NCI-H1092 treated with DMSO at 0.1 percent for 48 hours (cell line): ENCODE measurements around the gene STRADB.
"Not testable (repeated sequence)": the region's sequence is repeated elsewhere in the genome, so short reads cannot be mapped to it uniquely, and the experiment has no call there.

Experiments
- DNase-seq: peaks from one replicate; lab custom pipeline; 2025; lab: John Stamatoyannopoulos, UW

STRADB gene

DNA sequence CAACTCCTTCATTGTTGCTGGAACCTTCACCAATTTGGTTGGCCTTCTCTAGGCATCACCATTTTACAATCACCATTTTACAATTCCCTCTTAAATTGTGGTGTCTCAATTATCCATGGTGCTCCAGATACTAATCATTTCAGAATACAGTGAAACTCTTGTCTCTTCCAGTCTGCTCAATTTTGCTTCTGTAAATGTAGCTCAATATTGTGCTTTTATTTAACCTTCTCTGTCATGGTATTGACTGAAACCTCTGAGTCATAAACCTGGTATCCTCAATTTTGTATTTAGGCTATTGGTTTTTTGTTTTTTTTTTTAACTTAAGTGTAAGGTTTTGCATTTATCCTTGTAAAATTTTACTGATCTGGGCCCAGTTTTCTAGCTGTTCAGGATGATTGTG is 16.1 kb downstream of the STRADB start:
- no peak for DNase-seq

DNA sequence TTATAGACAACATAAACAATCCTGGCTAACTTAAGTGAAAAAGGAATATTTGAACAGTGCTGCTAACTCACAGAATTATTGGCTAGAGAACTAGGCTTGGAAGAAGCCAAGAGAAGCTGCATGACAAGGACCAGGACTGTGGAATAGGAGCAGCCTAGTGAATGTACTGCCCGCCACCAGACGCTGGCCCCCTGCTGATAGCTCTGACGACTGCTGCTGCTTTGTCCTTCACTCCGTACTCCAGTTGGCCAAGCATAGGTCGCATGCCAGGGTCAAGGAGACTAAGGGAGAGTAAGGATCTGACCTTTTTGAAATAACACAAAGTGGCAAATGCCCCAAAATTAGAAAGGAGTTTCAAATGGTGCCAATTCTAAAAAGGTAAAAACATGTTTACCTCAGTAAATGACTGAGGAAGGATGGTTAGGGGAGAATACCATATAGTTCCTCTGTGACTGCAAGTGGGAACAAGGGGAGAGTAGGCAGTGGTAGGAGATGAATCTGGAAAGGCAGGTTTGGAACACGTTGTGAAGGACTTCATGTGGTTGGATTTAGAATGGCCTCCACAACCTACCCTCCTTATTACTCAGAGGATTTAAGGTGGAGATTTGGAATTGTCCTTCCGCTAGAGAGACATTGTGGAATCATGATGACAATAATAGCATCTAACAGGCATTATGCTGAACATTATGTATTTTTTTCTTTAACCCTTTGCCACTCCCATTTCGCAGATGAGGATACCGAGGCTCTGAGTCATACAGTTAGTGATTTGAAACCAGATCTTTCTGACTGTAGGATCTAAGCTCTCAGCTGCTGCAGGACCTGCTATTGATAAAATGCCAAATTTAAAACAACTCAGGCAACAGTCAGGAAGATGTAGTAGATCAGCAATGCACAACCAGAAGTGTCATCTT is 19.5 kb downstream of the STRADB start:
- DNase-seq = no peak

GRCh38 chr2:201471732-201472393 is 20.3 kb downstream of the STRADB start:
- DNase-seq = no peak

DNA sequence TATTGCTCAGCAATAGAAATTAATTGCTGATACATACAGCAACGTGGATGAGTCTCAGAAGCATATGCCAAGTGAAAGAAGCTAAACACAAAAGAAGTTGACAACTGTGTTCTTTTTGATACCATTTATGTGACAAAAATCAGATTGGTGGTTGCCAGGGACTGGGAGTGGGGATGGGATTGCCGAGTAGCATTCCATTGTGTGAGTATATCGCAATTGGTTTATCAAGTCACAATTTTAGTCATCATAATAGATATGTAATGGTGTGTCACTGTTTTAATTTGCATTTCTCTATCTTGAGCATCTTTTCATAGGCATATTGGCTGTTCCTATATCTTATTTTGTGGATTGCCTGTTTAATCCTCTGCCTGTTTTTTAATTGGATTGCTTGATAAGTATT is 20.9 kb downstream of the STRADB start:
- no peak for DNase-seq

- DNase-seq = no peak
Observed at GRCh38 chr2:201482543-201482942, 31.0 kb downstream of the STRADB start.

DNA sequence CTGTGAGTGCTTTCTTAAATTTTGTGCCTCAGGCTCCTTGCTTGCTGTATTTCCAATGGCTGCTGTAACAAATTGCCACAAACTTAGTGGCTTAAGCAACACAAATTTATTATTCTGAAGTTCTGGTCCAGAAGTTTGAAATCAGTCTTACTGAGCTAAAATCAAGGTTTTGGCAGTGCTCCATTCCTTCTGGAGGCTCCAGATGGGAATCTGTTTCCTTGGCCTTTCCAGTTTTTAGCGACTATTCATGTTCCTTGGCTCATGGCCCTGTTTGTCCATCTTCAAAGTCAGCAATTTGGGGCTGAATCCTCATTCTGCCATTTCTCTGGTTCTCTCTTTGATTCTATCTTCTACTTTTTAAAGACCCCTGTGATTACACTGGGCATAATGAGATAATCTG is 31.8 kb downstream of the STRADB start:
- no peak for DNase-seq

- not testable (repeated sequence) for DNase-seq
Observed at GRCh38 chr2:201483758-201484157, 32.2 kb downstream of the STRADB start.

DNA sequence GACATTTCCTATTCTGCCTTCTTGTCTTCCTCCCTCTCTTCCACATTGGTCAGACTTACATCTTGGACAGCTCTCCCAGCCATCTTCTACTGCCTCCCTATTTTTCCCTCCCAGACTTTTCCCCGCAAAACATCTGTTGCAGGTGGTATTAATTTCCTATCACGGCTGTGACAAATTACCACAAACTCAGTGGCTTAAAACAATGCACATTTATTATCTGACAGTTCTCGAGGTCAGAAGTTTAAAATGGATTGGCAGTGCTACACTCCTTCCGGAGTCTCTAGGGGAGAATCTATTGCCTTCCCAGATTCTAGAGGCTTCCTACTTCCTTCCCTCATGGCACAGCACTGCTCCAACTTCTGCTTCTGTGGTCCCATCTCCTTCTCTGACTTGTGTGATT is 33.3 kb downstream of the STRADB start:
- DNase-seq = no peak

DNA sequence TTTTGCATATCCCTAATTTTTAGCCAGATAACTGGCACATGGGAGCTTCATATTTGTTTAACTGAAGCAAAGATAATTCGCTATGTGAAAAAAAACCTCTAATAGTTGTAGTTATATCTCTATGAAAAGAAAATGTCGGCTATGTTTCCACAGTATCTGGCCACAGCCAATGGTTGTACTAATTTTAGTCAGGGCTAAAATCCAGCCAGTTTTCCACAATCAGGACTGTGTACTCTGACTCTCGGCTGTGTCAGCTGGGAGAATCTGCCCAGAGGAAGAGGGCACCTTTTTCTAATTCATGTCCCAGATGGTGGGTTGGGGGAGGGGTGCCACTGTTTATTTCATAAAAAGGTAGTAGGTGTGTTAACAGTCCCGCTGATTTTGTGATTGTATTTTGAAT is 38.8 kb downstream of the STRADB start:
- no peak for DNase-seq

- DNase-seq = no peak
Observed at GRCh38 chr2:201496785-201497184, 45.2 kb downstream of the STRADB start.

DNA sequence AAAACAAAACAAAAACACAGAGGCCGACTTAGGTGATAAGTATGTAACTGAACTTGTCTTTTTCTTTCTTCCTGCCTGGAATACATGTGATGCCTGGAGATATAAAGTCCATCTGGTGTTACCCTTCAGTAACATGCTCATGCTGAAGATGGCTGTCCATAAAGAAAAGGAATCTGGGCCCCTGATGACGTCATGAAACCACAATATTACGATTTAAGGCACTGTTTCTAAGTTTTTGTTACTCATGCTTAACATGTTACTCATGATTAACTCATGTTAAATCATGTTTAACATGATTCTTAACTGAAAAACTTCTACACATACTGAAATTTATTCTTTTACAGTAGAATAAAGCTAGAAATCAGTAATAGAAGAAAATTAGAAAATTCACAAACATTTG is 49.0 kb downstream of the STRADB start:
- DNase-seq = no peak

DNA sequence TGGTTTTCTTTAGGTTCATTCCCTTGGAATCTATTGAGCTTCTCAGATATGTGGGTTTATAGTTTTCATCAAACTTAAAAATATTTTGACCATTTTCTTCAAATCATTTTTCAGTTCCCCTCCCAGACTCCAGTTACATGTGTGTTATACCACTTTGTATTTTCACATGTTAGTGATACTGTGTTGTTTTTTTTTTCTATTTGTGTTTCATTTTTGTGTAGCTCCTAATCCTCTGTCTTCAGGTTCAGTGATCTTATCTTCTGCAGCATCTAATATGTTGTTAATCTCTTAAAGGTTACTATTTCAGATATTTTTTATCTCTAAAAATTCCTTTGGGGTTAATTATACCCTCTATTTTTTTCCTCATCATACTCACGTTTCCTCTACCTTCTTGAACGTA is 51.2 kb downstream of the STRADB start:
- no peak for DNase-seq

DNA sequence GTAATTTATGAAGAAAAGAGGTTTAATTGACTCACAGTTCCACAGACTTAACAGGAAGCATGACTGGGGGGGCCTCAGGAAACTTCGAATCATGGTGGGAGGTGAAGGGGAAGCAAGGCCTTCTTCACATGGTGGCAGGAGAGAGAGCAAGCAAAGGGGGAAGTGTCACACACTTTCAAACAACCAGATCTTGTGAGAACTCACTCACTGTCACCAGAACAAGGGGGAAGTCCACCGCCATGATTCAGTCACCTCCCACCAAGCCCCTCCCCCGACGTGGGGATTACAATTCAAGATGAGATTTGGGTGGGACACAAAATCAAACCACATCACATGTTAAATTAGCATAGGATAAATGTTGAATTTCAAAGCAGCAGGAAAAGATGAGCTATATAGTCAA is 56.2 kb downstream of the STRADB start:
- no peak for DNase-seq

GRCh38 chr2:201513271-201513670 is 61.7 kb downstream of the STRADB start:
- no peak for DNase-seq

DNA sequence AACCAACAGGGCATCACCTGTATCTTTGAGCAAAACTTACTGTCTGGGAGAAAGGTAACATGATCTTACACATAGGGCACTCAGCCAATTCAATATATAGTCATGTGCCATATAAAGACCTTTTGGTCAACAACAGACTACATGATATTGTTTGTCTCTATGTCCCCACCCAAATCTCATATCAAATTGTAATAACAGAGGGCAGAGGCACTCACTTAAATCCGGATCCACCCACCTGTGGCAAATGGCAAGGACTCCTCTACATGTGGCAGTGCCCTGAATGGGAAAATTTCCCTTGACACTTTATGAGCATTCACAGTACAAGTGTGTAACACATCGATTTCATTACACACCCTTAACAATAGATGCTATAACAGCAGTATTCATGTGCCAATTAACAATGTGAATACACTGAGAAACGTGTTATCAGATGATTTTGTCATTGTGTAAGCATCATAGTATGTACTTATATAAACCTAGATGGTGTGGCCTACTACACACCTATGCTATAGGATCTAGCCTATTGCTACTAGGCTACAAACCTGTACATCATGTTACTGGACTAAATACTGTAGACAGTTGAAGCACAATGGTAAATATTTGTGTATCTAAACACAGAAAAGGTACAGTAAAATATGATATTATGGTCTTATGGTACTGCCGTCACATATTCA is 64.2 kb downstream of the STRADB start:
- DNase-seq = no peak

DNA sequence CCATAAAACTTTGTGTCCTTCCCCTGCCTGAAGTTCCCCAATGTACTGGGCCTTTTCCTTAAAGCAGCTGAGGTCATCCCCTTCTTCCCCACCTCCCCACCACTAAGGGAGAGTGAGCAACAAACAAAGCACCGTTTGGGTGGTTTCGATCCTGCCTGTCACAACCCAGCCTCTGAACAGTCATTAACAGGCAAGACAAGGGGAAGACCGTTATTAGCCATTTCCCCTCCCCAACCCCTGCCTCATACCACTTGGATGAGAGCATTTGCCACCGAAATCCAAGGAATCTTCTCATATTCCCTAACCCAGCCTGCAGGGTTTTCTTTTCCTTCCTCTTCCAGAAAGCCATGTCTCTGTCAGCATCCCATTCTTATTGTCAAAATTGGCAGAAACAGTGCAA is 65.6 kb downstream of the STRADB start:
- no peak for DNase-seq

- DNase-seq = no peak
Observed at GRCh38 chr2:201520201-201520600, 68.7 kb downstream of the STRADB start.

GRCh38 chr2:201522965-201523364 is 71.4 kb downstream of the STRADB start:
- DNase-seq = no peak

GRCh38 chr2:201523506-201523905 is 72.0 kb downstream of the STRADB start:
- DNase-seq = no peak
